Breast epithelium (tissue), 3 donors: Measurements from ENCODE around the gene HLA-DRB1.

Source experiments
- POLR2A ChIP-seq: fragments of 450-650 bp; IDR thresholded peaks from one replicate; pipeline ENCODE4 v1.6.1; 2016; ENCODE audit warnings: antibody characterized with exemption, mild to moderate bottlenecking, moderate library complexity
- POLR2AphosphoS5 ChIP-seq, 3 donors: sonication (generic); formaldehyde crosslinking; IDR thresholded peaks; one replicate each; pipeline ENCODE4 v1.6.1; 2017; ENCODE audit warnings: antibody characterized with exemption in 3 of 3
- TF ChIP-seq, protein P1 (sequence below), 3 donors: fragments of 450-650 bp; IDR thresholded peaks; one replicate each; pipeline ENCODE4 v1.5.1; 2016 to 2017; ENCODE audit warnings: antibody characterized with exemption in 3 of 3, mild to moderate bottlenecking in 3 of 3, moderate library complexity in 3 of 3

DNA sequence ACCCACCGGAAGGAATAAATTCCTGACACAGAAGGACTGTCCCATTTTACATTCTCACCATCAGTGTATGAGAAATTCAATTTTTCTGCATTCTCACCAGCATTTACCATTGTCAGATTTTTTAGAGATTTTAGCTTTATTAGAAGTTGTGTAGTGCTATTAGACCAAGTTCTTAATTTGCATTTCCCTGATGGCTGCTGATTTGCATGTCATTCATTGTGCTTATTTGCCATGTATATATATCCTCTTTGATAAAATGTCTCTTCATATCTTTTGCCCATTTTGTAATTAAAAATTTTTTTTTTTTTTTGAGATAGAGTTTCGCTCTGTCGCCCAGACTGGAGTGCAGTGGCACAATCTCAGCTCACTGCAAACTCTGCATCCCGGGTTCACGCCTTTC, 49.8 kb downstream of the HLA-DRB1 start:
- TF ChIP-seq, protein P1, sequence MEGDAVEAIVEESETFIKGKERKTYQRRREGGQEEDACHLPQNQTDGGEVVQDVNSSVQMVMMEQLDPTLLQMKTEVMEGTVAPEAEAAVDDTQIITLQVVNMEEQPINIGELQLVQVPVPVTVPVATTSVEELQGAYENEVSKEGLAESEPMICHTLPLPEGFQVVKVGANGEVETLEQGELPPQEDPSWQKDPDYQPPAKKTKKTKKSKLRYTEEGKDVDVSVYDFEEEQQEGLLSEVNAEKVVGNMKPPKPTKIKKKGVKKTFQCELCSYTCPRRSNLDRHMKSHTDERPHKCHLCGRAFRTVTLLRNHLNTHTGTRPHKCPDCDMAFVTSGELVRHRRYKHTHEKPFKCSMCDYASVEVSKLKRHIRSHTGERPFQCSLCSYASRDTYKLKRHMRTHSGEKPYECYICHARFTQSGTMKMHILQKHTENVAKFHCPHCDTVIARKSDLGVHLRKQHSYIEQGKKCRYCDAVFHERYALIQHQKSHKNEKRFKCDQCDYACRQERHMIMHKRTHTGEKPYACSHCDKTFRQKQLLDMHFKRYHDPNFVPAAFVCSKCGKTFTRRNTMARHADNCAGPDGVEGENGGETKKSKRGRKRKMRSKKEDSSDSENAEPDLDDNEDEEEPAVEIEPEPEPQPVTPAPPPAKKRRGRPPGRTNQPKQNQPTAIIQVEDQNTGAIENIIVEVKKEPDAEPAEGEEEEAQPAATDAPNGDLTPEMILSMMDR (IDR thresholded peaks at IDR 0.05), result no peak
- TF ChIP-seq POLR2A (no peak), POLR2AphosphoS5 (IDR thresholded peaks at IDR 0.05) (no peak)
